K562 (cell line): ENCODE results near the gene AURKB. TPM values are rescaled to one million over a fixed set of nuclear protein-coding genes. Genes with fewer than 3 reads are reported as not detected.

Experiments used
- BRF1 ChIP-seq: IDR thresholded peaks from 3 replicates; pipeline ENCODE4 v1.6.1; 2011; ENCODE audit warnings: borderline replicate concordance, mild to moderate bottlenecking; ENCODE audit not compliant: insufficient read length; ENCODE audit errors: extremely low read depth
- DACH1 ChIP-seq: fragments of 450-650 bp; IDR thresholded peaks from 2 replicates; pipeline ENCODE4 v1.6.1; 2018; ENCODE audit not compliant: partially characterized antibody
- EGR1 ChIP-seq: fragments of 450-650 bp; conservative IDR thresholded peaks from 2 replicates; pipeline ENCODE4 v1.6.1; 2017; ENCODE audit warnings: mild to moderate bottlenecking
- ELF2 ChIP-seq: fragments of 250-450 bp; sonication (Bioruptor Pico); IDR thresholded peaks from 2 replicates; pipeline ENCODE4 v1.5.0; 2021; ENCODE audit warnings: mild to moderate bottlenecking
- IRF2 ChIP-seq: sonication (generic); formaldehyde crosslinking; IDR thresholded peaks from 2 replicates; pipeline ENCODE4 v1.8.1; 2022; ENCODE audit warnings: mild to moderate bottlenecking, missing genetic modification reagents
- L3MBTL2 ChIP-seq: fragments of 450-650 bp; IDR thresholded peaks from 2 replicates; pipeline ENCODE4 v1.6.1; 2016; ENCODE audit warnings: mild to moderate bottlenecking, moderate library complexity
- NFRKB ChIP-seq: fragments of 450-650 bp; IDR thresholded peaks from 2 replicates; pipeline ENCODE4 v1.6.1; 2016; ENCODE audit warnings: low read depth
- PCBP2 ChIP-seq: fragments of 200-400 bp; formaldehyde crosslinking; IDR thresholded peaks from 2 replicates; pipeline ENCODE4 v1.6.1; 2018; ENCODE audit warnings: low read length, low read depth, mild to moderate bottlenecking, moderate library complexity; ENCODE audit not compliant: poor library complexity, severe bottlenecking
- PHB ChIP-seq: fragments of 250-450 bp; sonication (Bioruptor Pico); IDR thresholded peaks from 2 replicates; pipeline ENCODE4 v1.5.0; 2021
- POLR3A ChIP-seq: IDR thresholded peaks from 2 replicates; pipeline ENCODE4 v1.6.1; 2011; ENCODE audit warnings: borderline replicate concordance, mild to moderate bottlenecking, moderate library complexity; ENCODE audit not compliant: insufficient read length, insufficient read depth; ENCODE audit errors: extremely low read depth
- SAP30 ChIP-seq: fragments of 200-600 bp; sonication (generic); IDR thresholded peaks from 2 replicates; pipeline ENCODE4 v1.6.1; 2012; ENCODE audit warnings: borderline replicate concordance, low read depth, mild to moderate bottlenecking, moderate library complexity, low read length, control low read depth, inconsistent platforms; ENCODE audit not compliant: insufficient read depth, poor library complexity, severe bottlenecking
- SRSF7 ChIP-seq: fragments of 200-400 bp; formaldehyde crosslinking; optimal IDR thresholded peaks from 2 replicates; pipeline ENCODE3; 2017; ENCODE audit warnings: mild to moderate bottlenecking, low read depth, low read length
- TAF1 ChIP-seq: IDR thresholded peaks from 2 replicates; pipeline ENCODE4 v1.6.1; 2011; ENCODE audit warnings: mild to moderate bottlenecking, low read length, moderate library complexity; ENCODE audit not compliant: insufficient read depth, control insufficient read depth, severe bottlenecking; ENCODE audit errors: extremely low read depth
- ZSCAN29 ChIP-seq: fragments of 450-650 bp; IDR thresholded peaks from 2 replicates; pipeline ENCODE4 v1.6.1; 2017
- polyA plus RNA-seq, 8 experiments: library from polyadenylated mRNA; depleted of rRNA in 4 of 8; stranded (reverse) in 5 of 8; unstranded in 3 of 8; fragments of >200 nt; fragmentation: Nextera tagmentation in 2 of 8; fragmentation: Illumina TruSeq in 1 of 8; extraction: Ambion mirVana in 2 of 8; extraction: Trizol in 1 of 8; gene quantifications; 2 replicates each; pipeline versions ENCODE4 v1.2.1 to v1.2.3, GENCODE V29; 2011 to 2014; ENCODE audit warnings: inconsistent platforms in 1 of 8, missing spikeins in 1 of 8
- total RNA-seq, 7 experiments: library from RNA; depleted of rRNA in 6 of 7; stranded (reverse); fragments of >200 nt in 6 of 7; fragmentation: Illumina TruSeq in 2 of 7; extraction: Trizol in 2 of 7; gene quantifications; 2 replicates each; pipeline versions ENCODE4 v1.2.1 to v1.2.3, GENCODE V29; 2011 to 2021; ENCODE audit warnings: low replicate concordance in 1 of 7
- TF ChIP-seq, protein P1 (sequence below), 2 experiments: fragments of 450-650 bp; conservative IDR thresholded peaks; 2 replicates each; pipeline ENCODE4 v1.6.1; 2017; ENCODE audit warnings: mild to moderate bottlenecking in 2 of 2, moderate library complexity in 2 of 2

Gene AURKB
- total and polyA plus RNA-seq, 9 of the 15 experiments (the other 6 are each of a cell fraction or from before 2014, with no cell fraction given), result 27.2 to 114 (median 74.8) TPM

DNA sequence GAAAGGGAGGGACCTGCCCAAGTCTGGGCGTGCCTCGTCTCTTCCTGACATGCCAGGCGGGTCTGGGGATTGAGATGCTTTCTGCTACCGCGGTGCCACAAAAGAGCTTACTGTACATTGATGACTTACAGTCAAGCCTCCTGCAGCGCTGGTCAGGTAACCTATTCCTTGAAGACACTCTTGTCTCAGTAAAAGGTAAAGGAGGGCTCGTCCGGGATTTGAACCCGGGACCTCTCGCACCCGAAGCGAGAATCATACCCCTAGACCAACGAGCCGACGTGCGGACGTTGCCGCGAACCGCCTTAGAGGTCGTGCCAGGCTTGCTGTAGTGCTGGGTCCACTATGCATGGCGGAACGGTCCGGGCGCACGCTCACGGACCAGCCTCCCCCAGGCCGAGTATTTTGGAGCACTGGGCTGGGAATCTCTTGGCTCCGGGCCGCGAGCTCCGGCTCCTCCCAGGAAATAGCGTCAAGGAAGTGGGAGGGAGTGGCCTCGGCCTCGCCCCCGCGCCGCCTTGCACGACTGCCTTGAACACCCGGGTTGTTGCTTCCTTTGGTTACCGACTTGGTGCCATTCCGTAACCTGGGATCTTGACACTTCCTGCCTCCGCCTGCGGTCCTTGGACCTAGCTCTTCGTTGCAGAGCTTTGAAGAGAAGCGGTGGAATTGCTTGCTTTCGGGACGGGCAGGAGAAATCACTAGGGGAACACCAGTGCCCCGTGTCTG, 12.4 kb upstream of the AURKB start (continued):
- TF ChIP-seq SAP30 (no peak), BRF1 (peak; percentile 65), PCBP2 (no peak), SRSF7 (no peak), TAF1 (peak; percentile 15), IRF2 (CRISPR knock-in tag) (no peak), DACH1 (no peak), L3MBTL2 (no peak), ZSCAN29 (peak; percentile 73; the same call in 1 of the 2 replicates), EGR1 (peak; percentile 93), ELF2 (CRISPR knock-in tag) (no peak), NFRKB (no peak; the same call in 1 of the 2 replicates), POLR3A (peak; percentile 87), PHB (CRISPR knock-in tag) (no peak)
- TF ChIP-seq, protein P1, sequence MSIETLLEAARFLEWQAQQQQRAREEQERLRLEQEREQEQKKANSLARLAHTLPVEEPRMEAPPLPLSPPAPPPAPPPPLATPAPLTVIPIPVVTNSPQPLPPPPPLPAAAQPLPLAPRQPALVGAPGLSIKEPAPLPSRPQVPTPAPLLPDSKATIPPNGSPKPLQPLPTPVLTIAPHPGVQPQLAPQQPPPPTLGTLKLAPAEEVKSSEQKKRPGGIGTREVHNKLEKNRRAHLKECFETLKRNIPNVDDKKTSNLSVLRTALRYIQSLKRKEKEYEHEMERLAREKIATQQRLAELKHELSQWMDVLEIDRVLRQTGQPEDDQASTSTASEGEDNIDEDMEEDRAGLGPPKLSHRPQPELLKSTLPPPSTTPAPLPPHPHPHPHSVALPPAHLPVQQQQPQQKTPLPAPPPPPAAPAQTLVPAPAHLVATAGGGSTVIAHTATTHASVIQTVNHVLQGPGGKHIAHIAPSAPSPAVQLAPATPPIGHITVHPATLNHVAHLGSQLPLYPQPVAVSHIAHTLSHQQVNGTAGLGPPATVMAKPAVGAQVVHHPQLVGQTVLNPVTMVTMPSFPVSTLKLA (conservative IDR thresholded peaks at IDR 0.05), result peak in 1 of 2 experiments; percentile 48; a peak in 2 of 4 replicates
